OCI-LY3 (cell line): Measurements from ENCODE around the gene CHIT1.

ENCODE experiments used
- H2AFZ ChIP-seq: fragments of 200-600, 300-600 bp; shearing (Covaris generic); 2 replicates; pipeline ENCODE4 v1.6.0; 2014; ENCODE audit warnings: antibody characterized with exemption, low read depth, low read length
- H3K27ac ChIP-seq: fragments of 200-600, 300-600 bp; sonication (generic); 2 replicates; pipeline ENCODE4 v1.5.1; 2014; ENCODE audit warnings: mild to moderate bottlenecking, low read length, moderate library complexity, mixed read lengths
- H3K27me3 ChIP-seq: fragments of 200-600, 300-600 bp; sonication (generic); 2 replicates; pipeline ENCODE4 v1.6.1; 2014; ENCODE audit warnings: low read depth, low read length, mixed read lengths
- H3K36me3 ChIP-seq: fragments of 200-600, 300-600 bp; sonication (generic); replicated peaks from 2 replicates; pipeline ENCODE3; 2014; ENCODE audit warnings: low read depth, low read length, mixed read lengths
- H3K4me1 ChIP-seq: fragments of 300-600, 200-600 bp; sonication (generic); 2 replicates; pipeline ENCODE4 v1.6.1; 2014; ENCODE audit warnings: low read length, mixed read lengths
- H3K4me2 ChIP-seq: fragments of 200-600, 300-600 bp; sonication (generic); 2 replicates; pipeline ENCODE4 v1.6.1; 2014; ENCODE audit warnings: low read length, mixed read lengths
- H3K4me3 ChIP-seq: fragments of 300-600, 200-600 bp; sonication (generic); 2 replicates; pipeline ENCODE4 v1.5.1; 2014; ENCODE audit warnings: antibody characterized with exemption, mild to moderate bottlenecking, low read length, moderate library complexity
- H3K79me2 ChIP-seq: fragments of 300-600, 200-600 bp; shearing (Covaris generic); 2 replicates; pipeline ENCODE4 v1.6.1; 2014; ENCODE audit warnings: mild to moderate bottlenecking, low read length, mixed read lengths
- H3K9ac ChIP-seq: fragments of 300-600, 200-600 bp; shearing (Covaris generic); 2 replicates; pipeline ENCODE4 v1.6.0; 2014; ENCODE audit warnings: mild to moderate bottlenecking, low read length, moderate library complexity
- H3K9me3 ChIP-seq: fragments of 200-600, 300-600 bp; shearing (Covaris generic); 2 replicates; pipeline ENCODE4 v1.6.1; 2014; ENCODE audit warnings: low read length, mixed read lengths; ENCODE audit not compliant: insufficient read depth
- H4K20me1 ChIP-seq: fragments of 200-600, 300-600 bp; sonication (generic); 2 replicates; pipeline ENCODE4 v1.6.1; 2016; ENCODE audit warnings: low read length, mixed read lengths; ENCODE audit not compliant: insufficient read depth
- EZH2phosphoT487 ChIP-seq: fragments of 200-600 bp; shearing (Covaris generic); IDR thresholded peaks from 2 replicates; pipeline ENCODE4 v1.6.1; 2018; ENCODE audit warnings: antibody characterized with exemption, mixed run types, low read depth
- TF ChIP-seq, protein P1 (sequence below): fragments of 200-600, 300-600 bp; sonication (generic); IDR thresholded peaks from 2 replicates; pipeline ENCODE4 v1.5.1; 2014; ENCODE audit warnings: antibody characterized with exemption, low read length, low read depth

CHIT1 gene

DNA sequence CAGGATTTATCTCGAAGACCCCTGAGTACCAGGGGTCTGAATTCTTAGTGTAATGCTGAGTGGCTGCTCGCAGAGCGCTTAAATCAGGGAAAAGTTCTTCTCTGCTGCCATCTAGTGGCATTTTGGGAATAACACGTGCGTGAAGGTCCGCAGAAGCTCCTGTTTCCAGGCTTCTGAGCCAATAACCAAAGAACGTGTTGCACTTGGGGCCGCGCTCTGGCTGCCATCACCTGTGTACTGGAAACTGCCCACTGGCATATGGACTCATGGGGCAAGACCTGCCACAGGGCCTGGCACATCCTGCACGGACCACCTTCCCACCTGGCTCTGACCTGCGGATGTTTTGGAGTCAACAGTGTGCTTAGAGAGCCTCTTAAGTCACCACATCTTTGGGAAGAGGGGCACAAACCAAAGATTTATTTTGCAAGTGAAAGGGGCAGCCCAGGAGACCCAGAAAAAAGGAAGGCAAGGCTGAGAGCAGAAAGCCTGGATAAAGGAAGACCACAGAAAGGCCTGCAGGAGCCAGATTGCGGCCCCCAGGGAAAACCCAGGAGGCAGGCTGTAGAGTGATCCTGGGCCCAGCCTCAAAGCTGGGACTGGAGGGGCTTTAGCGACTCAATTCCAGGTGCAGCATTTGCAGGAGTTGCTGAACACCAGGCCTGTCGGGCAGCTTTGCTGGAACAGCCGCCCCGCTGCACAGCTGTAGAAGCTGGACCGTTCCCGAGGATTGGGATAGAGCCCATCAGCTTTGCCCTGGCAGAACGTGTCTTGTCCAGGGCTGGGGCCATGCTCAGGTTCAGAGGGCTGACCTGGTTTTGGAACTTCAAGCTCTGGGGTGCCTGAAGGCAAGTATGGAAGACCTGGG, 13.0 kb downstream of the CHIT1 start:
- no peaks in the 10 kb centered on the region for H3K9me3 ChIP-seq
- H3K27me3 ChIP-seq = peaks cover 45% of the 10 kb centered on the region
- no peaks in the 10 kb centered on the region for H3K79me2 ChIP-seq
- no peak overlapping the region for H2AFZ ChIP-seq
- peaks cover 6% of the 10 kb centered on the region for H4K20me1 ChIP-seq
- no peak overlapping the region for H3K4me2 ChIP-seq
- TF ChIP-seq EZH2phosphoT487 = no peak
- TF ChIP-seq, protein P1, sequence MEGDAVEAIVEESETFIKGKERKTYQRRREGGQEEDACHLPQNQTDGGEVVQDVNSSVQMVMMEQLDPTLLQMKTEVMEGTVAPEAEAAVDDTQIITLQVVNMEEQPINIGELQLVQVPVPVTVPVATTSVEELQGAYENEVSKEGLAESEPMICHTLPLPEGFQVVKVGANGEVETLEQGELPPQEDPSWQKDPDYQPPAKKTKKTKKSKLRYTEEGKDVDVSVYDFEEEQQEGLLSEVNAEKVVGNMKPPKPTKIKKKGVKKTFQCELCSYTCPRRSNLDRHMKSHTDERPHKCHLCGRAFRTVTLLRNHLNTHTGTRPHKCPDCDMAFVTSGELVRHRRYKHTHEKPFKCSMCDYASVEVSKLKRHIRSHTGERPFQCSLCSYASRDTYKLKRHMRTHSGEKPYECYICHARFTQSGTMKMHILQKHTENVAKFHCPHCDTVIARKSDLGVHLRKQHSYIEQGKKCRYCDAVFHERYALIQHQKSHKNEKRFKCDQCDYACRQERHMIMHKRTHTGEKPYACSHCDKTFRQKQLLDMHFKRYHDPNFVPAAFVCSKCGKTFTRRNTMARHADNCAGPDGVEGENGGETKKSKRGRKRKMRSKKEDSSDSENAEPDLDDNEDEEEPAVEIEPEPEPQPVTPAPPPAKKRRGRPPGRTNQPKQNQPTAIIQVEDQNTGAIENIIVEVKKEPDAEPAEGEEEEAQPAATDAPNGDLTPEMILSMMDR = peak; percentile 90
- no peaks in the 10 kb centered on the region for H3K36me3 ChIP-seq
- H3K4me3 ChIP-seq = no peak overlapping the region
- no peaks in the 10 kb centered on the region for H3K4me1 ChIP-seq
- no peak overlapping the region for H3K27ac ChIP-seq
- H3K9ac ChIP-seq = no peak overlapping the region

DNA sequence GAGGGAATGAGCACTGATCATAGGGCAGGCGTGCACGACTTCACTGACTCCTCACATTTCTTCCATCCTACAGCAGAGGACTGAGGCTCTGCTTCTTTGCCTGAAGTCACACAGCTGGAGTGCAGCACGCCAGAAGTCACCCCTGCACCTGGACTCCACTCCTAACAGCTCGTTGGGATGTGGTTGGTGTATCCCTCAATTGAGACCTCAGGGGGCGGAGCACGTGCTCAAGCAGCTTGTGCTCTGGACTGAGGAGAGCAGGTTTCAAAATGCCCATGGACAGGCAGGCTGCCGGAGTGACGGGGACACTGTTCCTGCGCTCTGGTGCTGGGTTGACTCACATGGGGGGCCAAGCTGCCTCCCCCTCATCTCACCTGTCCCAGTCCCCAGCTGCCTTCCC, 13.9 kb downstream of the CHIT1 start:
- Histone ChIP-seq H3K27ac (no peak overlapping the region), H4K20me1 (peaks cover 6% of the 10 kb centered on the region), H3K9ac (no peak overlapping the region), H3K4me3 (no peak overlapping the region), H3K36me3 (no peaks in the 10 kb centered on the region), H3K4me2 (no peak overlapping the region), H2AFZ (no peak overlapping the region), H3K9me3 (no peaks in the 10 kb centered on the region), H3K4me1 (no peaks in the 10 kb centered on the region), H3K79me2 (no peaks in the 10 kb centered on the region), H3K27me3 (peaks cover 42% of the 10 kb centered on the region)
- no peak for TF ChIP-seq EZH2phosphoT487
- TF ChIP-seq, protein P1 = no peak

DNA sequence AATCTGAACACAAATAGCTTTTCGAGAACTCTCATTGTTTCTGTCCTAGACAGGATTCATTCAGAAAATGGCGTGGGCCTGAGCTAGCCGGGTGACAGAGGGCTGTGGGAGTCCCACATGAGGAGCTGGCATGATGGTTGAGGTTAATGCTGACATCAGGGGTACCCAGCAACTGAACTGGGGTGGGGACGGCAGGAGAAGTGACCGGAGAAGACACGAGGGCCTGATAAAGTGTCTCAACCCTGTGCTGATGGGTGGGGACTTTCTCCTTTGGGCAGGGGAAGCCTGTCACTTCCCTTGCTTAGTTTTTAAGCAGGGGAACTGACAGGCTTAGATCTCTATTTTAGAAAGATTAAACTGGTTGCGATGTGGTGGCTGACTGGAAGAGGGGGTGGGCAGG, 14.6 kb downstream of the CHIT1 start:
- no peak overlapping the region for H3K4me2 ChIP-seq
- no peak overlapping the region for H3K27ac ChIP-seq

DNA sequence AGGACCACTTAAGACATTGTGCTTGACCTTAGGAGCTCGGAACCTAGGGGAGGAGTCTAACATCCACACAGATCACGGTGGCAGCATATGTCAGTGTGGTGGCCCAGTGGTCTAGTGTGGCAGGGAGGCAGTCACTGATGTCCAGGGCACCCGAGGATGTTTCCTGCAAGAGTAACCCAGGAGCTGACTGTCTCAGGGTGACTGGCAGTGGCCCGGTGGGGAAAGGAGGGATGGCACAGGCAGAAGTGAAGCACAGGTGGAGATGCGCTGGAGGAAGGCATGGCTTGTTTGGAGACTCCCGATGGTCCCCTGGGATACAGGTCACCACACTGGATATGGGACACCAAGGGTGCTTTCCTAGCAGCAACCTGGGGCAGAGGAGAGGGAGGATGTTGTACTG, 16.3 kb downstream of the CHIT1 start:
- no peak for TF ChIP-seq EZH2phosphoT487
- TF ChIP-seq, protein P1 = no peak
- Histone ChIP-seq H3K4me3 (no peak overlapping the region), H3K36me3 (no peaks in the 10 kb centered on the region), H4K20me1 (peaks cover 6% of the 10 kb centered on the region), H3K9ac (no peak overlapping the region), H3K27me3 (peaks cover 36% of the 10 kb centered on the region), H3K4me1 (no peaks in the 10 kb centered on the region), H3K27ac (no peak overlapping the region), H2AFZ (no peak overlapping the region), H3K9me3 (no peaks in the 10 kb centered on the region), H3K4me2 (no peak overlapping the region), H3K79me2 (no peaks in the 10 kb centered on the region)

More for the DNA sequence above, 14.6 kb downstream of the CHIT1 start:
- Histone ChIP-seq H3K9me3 (no peaks in the 10 kb centered on the region), H3K27me3 (peaks cover 41% of the 10 kb centered on the region), H4K20me1 (peaks cover 6% of the 10 kb centered on the region), H3K4me1 (no peaks in the 10 kb centered on the region), H3K4me3 (no peak overlapping the region), H2AFZ (no peak overlapping the region), H3K36me3 (no peaks in the 10 kb centered on the region), H3K9ac (no peak overlapping the region), H3K79me2 (no peaks in the 10 kb centered on the region)
- TF ChIP-seq, protein P1 = no peak
- no peak for TF ChIP-seq EZH2phosphoT487
